Testis (tissue), 3 donors: ENCODE measurements around the gene HSD17B4. TPM values are rescaled to one million over a fixed set of nuclear protein-coding genes. Genes with fewer than 3 reads are reported as not detected.

Source experiments
- DNase-seq: peaks from one replicate; pipeline ENCODE4 v3.0.0-alpha.2; 2019
- H3K27ac ChIP-seq, 2 donors: fragments of 200-600 bp; sonication (generic); one replicate each; pipeline ENCODE4 v1.5.1; 2019
- H3K27me3 ChIP-seq: fragments of 200-600 bp; sonication (generic); one replicate; pipeline ENCODE4 v1.5.1; 2019
- H3K36me3 ChIP-seq: fragments of 200-600 bp; sonication (generic); one replicate; pipeline ENCODE4 v1.5.1; 2017; ENCODE audit warnings: low read depth; ENCODE audit errors: missing control alignments
- H3K4me1 ChIP-seq: fragments of 200-600 bp; sonication (generic); one replicate; pipeline ENCODE4 v1.5.1; 2019
- H3K4me3 ChIP-seq, 2 donors: fragments of 200-600 bp; sonication (generic); one replicate each; pipeline ENCODE4 v1.5.1; 2017 to 2019
- H3K9me3 ChIP-seq: fragments of 200-600 bp; sonication (generic); one replicate; pipeline ENCODE4 v1.5.1; 2017
- POLR2A ChIP-seq: fragments of 450-650 bp; IDR thresholded peaks from one replicate; pipeline ENCODE4 v1.6.1; 2017; ENCODE audit warnings: antibody characterized with exemption, mild to moderate bottlenecking, moderate library complexity
- WGBS, 2 donors: methylation state at CpG; one replicate each; pipeline ENCODE4 v1.1.5; 2018; 5-methylcytosine and 5-hydroxymethylcytosine counted together
- intact Hi-C: fragments of 100-400 bp; cut with DNase I; formaldehyde crosslinking; loops from one replicate; pipeline ENCODE4 v1.15.1; 2023; ENCODE audit warnings: low total_unique reads
- polyA plus RNA-seq: library from polyadenylated mRNA; stranded (reverse); fragments of 350-450 nt; fragmentation: Illumina TruSeq; extraction: RNeasy Lipid Tissue Mini Kit (QIAGEN cat#74804); gene quantifications from one replicate; pipeline ENCODE4 v1.2.3, GENCODE V29; 2014; ENCODE audit warnings: low read depth, low replicate concordance; ENCODE audit not compliant: insufficient read depth
- total RNA-seq, 2 donors: library from RNA; depleted of rRNA; stranded (reverse); fragments of >200 nt; gene quantifications; one replicate each; pipeline ENCODE4 v1.2.3, GENCODE V29; 2016
- TF ChIP-seq, protein P1 (sequence below), 3 experiments: fragments of 450-650 bp in 2 of 3; fragments of 200-600 bp in 1 of 3; sonication (generic) in 1 of 3; IDR thresholded peaks; one replicate each; pipeline ENCODE4 v1.5.1; 2016 to 2019; ENCODE audit warnings: antibody characterized with exemption in 3 of 3, mild to moderate bottlenecking in 2 of 3, moderate library complexity in 1 of 3

Gene HSD17B4
- total and polyA plus RNA-seq, 3 donors from 2014 or later, result 66.1 to 78.4 (median 69.1) TPM

DNA sequence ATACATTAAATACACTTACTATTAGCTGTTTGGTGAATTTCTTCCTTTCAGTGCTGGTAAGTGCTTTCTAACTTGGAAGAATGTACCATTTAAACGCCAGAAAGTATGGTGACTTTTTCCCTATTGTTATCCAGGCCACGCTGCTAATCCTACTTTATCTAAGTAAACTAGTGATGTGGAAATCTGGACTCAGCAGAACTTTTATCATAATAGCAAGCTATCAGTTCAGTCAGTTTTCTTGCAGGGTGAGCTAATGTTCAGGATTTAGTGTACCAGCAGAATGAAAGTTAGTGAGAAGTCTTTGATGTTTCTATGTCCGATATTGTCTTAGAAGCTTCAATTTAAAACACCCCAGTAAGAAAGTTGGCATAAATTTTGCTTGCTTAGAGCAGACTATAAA is 72.2 kb downstream of the HSD17B4 start:
- H3K4me3 ChIP-seq, result no peak overlapping the region
- intact Hi-C loops, result no loop called here

DNA sequence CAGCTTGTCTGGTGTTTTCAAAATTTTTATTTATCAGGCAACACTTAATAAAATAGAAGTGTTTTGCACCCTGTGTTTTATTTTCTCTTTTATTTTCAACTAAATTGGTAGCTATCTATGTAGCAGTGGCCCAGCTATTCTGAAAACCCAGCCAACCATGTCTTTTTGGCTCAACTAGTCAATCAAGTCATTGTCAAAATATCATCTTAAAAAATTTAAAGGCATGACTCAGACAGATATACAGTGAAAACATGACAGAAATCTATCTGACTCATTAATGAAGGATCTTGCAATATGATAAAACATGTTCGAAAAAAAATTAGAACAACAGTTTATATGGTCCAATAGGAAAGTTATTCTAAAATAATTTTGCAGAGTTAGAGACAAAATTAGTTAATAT is 75.1 kb downstream of the HSD17B4 start:
- 81 to 93% methylated on average over 1 of the region's 1 CpG for WGBS, 2 donors
- TF ChIP-seq, protein P1, sequence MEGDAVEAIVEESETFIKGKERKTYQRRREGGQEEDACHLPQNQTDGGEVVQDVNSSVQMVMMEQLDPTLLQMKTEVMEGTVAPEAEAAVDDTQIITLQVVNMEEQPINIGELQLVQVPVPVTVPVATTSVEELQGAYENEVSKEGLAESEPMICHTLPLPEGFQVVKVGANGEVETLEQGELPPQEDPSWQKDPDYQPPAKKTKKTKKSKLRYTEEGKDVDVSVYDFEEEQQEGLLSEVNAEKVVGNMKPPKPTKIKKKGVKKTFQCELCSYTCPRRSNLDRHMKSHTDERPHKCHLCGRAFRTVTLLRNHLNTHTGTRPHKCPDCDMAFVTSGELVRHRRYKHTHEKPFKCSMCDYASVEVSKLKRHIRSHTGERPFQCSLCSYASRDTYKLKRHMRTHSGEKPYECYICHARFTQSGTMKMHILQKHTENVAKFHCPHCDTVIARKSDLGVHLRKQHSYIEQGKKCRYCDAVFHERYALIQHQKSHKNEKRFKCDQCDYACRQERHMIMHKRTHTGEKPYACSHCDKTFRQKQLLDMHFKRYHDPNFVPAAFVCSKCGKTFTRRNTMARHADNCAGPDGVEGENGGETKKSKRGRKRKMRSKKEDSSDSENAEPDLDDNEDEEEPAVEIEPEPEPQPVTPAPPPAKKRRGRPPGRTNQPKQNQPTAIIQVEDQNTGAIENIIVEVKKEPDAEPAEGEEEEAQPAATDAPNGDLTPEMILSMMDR (IDR thresholded peaks at IDR 0.05), result no peak
- no peak for TF ChIP-seq POLR2A
- Histone ChIP-seq H3K4me3 (no peak overlapping the region), H3K27me3 (no peaks in the 10 kb centered on the region), H3K36me3 (no peaks in the 10 kb centered on the region), H3K9me3 (no peaks in the 10 kb centered on the region), H3K4me1 (no peaks in the 10 kb centered on the region), H3K27ac (no peak overlapping the region)
- intact Hi-C loops, result no loop called here
- DNase-seq, result no peak

More for the DNA sequence above, 72.2 kb downstream of the HSD17B4 start:
- no peaks in the 10 kb centered on the region for H3K4me1 ChIP-seq
- no peak overlapping the region for H3K27ac ChIP-seq
- DNase-seq, result no peak
- no peaks in the 10 kb centered on the region for H3K36me3 ChIP-seq
- H3K9me3 ChIP-seq, result no peaks in the 10 kb centered on the region
- TF ChIP-seq POLR2A, result no peak
- TF ChIP-seq, protein P1 (IDR thresholded peaks at IDR 0.05), result no peak
- 67 to 88% methylated on average over 3 of the region's 3 CpGs for WGBS, 2 donors
- H3K27me3 ChIP-seq, result no peaks in the 10 kb centered on the region

DNA sequence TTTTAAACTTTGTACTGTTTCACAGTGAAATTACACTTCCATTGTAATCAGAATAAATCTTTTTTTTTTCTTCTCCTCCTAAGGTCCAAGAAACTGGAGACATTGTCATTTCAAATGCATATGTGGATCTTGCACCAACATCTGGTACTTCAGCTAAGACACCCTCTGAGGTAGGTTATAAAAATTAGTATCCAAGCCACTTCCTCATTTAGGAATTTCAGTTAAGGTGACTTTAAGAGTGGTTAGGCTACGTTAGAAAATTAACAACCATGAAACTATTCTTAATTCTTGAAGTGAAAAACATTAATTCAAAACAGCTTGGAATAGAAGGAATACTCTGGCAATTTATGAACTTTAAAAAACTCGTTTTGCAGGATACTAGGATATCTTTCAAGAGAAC is 77.5 kb downstream of the HSD17B4 start:
- WGBS, 2 donors, result 89 to 92% methylated on average over 2 of the region's 2 CpGs
- no peak for DNase-seq
- H3K4me1 ChIP-seq, result no peaks in the 10 kb centered on the region
- H3K9me3 ChIP-seq, result no peaks in the 10 kb centered on the region
- H3K27me3 ChIP-seq, result no peaks in the 10 kb centered on the region
- TF ChIP-seq, protein P1 (IDR thresholded peaks at IDR 0.05), result no peak
- no peak for TF ChIP-seq POLR2A
- H3K4me3 ChIP-seq, result no peak overlapping the region
- no peaks in the 10 kb centered on the region for H3K36me3 ChIP-seq
- no peak overlapping the region for H3K27ac ChIP-seq
- intact Hi-C loops, result no loop called here

DNA sequence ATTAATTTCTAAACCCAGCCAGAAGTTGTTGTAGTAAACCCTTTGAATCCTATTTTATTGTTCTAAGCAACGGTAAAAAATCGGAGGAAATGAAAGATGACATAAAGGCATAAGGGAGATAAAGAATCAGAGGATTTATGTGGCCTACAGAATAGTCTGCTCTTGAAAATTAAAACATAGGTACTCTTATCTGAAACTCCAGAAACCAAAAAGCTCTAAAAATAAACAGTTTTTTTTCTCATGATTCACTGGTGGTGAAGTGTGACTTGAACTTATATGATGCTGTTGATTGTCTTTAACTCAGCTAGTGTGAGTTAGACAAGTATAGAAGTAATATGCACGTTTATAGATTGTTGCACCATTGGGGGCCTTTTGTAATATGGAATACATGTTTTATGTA is 80.3 kb downstream of the HSD17B4 start:
- H3K9me3 ChIP-seq, result no peaks in the 10 kb centered on the region
- TF ChIP-seq POLR2A, result no peak
- TF ChIP-seq, protein P1 (IDR thresholded peaks at IDR 0.05), result no peak
- WGBS, 2 donors, result 81 to 83% methylated on average over 3 of the region's 3 CpGs
- DNase-seq, result no peak
- no peaks in the 10 kb centered on the region for H3K4me1 ChIP-seq
- no peaks in the 10 kb centered on the region for H3K36me3 ChIP-seq
- no peak overlapping the region for H3K27ac ChIP-seq
- H3K4me3 ChIP-seq, result no peak overlapping the region
- H3K27me3 ChIP-seq, result no peaks in the 10 kb centered on the region
- intact Hi-C loops, result no loop called here

DNA sequence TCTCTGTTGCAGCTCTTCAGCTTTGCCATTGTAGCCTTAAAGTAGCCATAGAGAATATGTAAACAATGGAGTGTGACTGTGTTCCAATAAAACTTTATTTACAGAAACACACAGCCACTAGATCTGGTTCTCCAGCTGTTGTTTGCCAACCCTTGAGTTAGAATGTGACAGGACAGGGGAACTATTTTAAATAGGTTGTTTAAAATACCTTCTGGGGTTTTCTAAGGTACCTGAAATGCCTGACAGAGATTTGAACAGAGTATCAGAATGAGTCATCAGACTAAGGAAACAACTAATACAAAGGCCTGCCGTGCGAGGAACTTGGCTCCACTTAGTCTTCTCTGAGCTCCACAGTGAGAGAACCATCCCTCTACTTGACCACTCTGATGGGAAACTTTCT is 85.4 kb downstream of the HSD17B4 start:
- H3K36me3 ChIP-seq, result no peaks in the 10 kb centered on the region
- peaks cover 3% of the 10 kb centered on the region for H3K4me1 ChIP-seq
- H3K9me3 ChIP-seq, result no peaks in the 10 kb centered on the region
- intact Hi-C loops, result no loop called here
- TF ChIP-seq POLR2A, result no peak
- TF ChIP-seq, protein P1 (IDR thresholded peaks at IDR 0.05), result no peak
- H3K4me3 ChIP-seq, result no peak overlapping the region
- no peak for DNase-seq
- 84 to 88% methylated on average over 2 of the region's 2 CpGs for WGBS, 2 donors
- no peak overlapping the region for H3K27ac ChIP-seq
- no peaks in the 10 kb centered on the region for H3K27me3 ChIP-seq
